Measurements from ENCODE around the gene FBXO9.

Gene FBXO9

DNA sequence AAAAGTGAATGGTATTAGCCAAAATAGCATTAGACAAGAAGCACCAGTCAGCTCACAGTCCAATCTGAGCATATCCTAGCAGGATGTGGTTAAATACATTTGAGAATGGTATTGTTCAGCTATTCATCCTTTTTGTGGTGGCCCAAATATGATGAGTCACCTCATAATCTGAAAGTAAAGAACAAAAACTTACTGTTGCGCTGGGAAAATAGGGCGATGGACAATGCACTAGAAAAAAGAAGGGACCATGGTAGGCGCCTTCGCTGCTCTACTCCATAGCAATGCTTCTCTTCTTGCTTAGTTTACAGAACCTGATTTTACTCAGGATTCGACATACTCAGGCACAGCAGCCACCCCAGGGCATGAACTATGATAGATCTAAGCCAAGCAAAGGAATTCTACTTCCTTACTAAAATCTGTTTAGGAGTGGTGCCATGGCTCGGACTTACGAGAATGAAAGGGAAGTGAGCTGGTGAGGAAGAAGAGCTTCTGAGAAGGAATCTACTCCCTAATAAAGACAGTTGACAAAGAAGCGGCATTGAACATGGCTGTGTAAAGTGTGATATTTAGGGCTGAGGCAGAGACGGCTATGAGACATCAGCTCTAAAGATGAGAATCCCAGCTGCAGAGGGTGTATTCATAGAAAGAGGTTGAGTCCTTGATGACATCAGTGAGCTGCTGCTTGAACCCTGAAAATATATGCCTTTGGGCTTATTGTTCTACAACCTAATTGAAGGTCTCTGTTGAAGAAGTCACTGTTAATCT, 16.6 kb upstream of the FBXO9 start:
- TF ChIP-seq, protein P1, sequence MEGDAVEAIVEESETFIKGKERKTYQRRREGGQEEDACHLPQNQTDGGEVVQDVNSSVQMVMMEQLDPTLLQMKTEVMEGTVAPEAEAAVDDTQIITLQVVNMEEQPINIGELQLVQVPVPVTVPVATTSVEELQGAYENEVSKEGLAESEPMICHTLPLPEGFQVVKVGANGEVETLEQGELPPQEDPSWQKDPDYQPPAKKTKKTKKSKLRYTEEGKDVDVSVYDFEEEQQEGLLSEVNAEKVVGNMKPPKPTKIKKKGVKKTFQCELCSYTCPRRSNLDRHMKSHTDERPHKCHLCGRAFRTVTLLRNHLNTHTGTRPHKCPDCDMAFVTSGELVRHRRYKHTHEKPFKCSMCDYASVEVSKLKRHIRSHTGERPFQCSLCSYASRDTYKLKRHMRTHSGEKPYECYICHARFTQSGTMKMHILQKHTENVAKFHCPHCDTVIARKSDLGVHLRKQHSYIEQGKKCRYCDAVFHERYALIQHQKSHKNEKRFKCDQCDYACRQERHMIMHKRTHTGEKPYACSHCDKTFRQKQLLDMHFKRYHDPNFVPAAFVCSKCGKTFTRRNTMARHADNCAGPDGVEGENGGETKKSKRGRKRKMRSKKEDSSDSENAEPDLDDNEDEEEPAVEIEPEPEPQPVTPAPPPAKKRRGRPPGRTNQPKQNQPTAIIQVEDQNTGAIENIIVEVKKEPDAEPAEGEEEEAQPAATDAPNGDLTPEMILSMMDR (IDR thresholded peaks at IDR 0.05), result no peak

DNA sequence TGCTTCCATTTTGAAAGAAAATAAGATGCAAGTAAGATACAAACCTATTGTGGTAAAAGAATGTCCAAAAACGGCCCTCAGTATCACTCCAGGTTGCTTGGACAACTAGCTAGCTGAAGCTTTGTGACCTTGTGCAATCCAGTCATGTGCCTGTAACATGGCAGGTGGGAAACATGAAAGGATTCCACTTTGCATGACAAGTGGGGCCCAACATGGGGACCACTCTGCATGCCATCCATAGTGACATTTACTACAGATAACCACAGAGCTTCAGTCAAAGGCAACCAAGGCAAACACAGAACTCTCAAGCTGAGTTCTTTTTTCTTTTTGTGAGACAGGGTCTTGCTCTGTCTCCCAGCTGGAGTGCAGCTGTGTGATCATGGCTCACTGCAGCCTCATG, 15.8 kb upstream of the FBXO9 start:
- TF ChIP-seq, protein P1 (IDR thresholded peaks at IDR 0.05), result no peak

DNA sequence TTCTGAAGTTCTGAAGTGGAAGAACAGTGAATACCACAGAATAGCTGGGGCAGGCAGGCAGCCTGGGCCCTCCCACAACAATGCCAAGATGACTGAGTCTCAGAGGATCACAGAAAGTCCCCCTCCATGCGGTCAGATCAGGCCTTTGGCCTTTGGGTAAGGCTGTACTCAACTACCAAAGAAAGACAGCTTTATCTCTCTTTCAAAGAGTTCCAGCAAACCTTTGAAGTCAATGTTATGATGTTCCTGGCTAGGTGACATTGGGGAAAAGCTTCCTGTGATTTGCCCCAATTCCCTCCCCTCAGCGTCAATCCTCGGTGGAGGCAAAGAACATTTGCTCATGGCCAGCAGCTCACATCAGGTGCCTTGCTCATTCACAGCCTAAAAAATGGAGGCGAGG, 10.7 kb upstream of the FBXO9 start:
- TF ChIP-seq, protein P1 (IDR thresholded peaks at IDR 0.05), result no peak

DNA sequence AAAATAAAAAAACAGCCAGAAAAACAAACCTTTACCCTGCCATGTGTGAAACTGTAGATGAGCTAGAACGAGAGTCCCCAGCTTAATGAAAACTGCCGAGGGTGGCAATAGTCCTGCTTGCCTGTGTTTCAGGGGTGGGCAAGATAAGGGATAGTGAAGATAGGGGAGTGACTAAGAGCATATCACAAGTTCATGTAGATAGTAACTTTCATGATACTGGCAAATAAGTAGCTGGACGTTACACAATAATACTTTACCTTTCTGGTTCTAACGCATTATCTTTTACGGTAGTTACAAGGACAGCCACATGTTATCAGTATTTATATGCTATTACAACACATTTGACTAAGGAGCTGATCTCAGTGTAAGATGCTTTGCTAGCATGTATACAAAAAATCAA, 9.3 kb upstream of the FBXO9 start:
- TF ChIP-seq, protein P1 (IDR thresholded peaks at IDR 0.05), result no peak

DNA sequence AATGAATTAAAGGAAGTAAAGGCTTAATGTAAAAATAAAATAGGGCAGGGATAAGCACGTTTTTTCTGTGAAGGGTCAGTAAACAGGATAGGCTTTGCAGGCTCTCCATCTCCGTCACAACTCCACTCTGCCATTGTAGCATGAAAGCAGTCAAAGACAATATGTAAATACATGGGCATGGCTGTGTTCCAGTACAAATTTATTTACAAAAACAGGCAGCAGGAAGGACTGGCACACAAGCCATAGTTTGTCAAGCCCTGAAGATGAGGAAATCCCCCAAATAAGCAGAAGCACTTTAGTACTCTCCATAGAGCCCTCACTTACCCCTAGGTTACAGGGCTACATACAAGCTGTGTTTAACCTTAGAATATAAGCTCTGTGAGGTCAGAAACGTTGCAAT, 8.9 kb upstream of the FBXO9 start:
- TF ChIP-seq, protein P1 (IDR thresholded peaks at IDR 0.05), result no peak

DNA sequence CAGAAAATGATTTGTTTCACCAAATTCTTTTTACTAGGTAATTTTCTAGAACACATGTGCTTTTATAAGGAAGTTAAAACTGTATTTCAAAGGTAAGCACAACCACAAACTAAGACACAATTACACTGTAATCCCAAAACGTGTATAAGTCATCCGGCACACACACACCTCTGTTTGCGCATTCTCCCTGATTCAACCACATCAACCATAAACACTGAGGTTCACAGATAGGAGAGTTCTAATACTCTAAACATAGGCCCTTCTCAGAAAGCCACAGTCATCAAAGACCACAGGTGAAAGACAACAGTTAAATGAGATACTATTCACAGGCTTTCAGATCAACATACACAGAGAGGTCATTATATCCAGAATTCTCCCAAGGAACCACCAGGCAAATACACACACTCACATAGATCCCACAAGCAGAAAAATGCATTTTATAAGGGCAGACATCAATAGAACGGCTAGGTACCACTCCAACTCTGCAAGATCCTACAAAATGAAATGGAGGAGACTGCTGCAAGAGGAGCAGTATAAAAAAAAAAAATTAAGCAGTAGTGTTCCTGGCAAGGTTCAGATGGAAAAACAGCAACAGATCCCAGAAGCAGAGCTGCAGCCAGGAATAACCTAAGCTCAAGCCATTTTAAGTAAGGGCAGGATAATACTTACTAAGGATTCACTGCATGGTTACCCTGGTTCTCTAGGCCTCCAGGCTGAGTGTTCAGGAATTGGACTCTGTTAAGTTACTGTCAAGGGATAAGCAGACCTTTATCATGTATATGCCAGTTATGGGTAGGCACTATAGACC, 6.6 kb upstream of the FBXO9 start:
- TF ChIP-seq, protein P1 (IDR thresholded peaks at IDR 0.05), result no peak

DNA sequence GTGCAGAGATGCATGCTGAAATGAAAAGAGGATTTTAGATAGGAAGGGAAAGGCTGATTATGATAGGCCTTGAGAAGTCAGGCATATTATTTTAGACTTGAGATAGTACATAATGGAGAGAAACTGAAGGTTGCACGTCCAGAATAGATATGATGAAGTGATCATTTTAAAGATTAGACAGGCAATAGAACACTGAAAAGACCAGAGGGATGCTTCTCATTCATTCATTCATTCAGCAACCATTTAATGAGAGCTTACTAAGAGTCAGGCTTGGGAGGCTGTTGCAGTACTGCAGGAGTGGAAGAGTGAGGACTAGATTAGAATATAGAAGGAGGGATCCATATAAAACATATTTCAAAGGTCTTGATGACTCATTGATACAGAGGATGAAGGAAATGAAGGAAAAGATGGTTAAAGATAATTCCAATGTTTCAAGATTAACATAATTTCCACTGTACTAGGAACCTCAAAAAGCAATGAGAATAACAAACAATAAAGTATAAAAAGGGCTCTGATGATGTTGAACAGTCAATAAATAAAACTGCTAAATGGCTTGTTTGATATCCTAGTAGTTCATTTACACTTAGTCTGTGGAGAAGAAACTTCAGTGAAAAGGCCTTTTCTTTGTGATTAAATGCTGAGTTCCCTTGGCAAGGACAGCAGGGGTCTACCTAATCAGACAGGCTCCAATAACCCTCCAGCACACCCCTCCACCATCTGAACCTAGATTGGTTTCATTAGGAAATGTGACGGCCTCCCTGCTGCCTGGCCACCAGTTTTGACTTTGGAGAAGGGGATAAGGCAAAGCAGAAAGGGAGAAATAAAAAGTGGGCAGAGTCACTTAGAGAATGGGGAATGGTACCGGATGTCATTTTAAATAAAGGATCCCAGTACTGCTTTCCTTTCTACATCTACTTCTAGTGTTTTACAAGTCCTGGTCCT, 5.3 kb upstream of the FBXO9 start:
- TF ChIP-seq, protein P1 (IDR thresholded peaks at IDR 0.05), result no peak
